Activated gamma-delta T cell treated with Interleukin-2 at 50 U/mL for 16 hours (primary cell): ENCODE results near the gene HDAC7.

Experiments
- DNase-seq: peaks from one replicate; pipeline ENCODE4 v3.0.0-alpha.2; 2020

Gene HDAC7

GRCh38 chr12:47791351-47791746, 28.4 kb downstream of the HDAC7 start:
- no peak for DNase-seq

DNA sequence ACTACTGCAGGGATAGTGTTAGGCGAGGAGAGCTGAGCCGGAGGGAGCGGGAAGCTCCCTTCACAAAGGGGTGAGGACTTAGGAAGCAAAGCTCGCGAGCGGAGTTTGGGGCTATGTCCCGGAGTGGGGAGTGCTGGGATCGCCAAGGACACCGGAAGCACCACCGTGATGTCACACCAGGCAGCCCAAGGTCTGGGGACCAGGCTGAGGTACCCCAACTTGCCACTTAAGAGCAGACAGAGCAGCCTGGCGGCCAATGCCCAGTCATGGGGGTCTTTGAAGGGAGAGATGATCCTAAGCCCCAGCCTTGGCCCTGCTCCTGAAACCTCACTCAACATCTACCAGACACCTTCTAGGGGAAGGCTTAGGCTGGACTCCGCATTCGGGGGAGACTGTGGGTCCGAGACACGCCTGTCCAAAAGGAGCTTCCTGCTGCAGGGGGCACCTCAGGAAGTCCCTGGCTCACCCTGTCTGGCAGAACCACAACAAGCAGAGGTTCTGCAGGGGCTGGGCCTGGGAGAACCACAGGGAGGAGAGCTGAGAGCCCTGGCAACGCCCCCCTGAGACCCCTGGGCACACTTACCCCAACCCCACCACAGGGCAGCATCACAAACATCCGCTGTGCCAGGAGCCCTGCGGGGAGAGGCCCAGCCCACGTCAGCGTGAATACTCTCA, 28.9 kb downstream of the HDAC7 start:
- no peak for DNase-seq

DNA sequence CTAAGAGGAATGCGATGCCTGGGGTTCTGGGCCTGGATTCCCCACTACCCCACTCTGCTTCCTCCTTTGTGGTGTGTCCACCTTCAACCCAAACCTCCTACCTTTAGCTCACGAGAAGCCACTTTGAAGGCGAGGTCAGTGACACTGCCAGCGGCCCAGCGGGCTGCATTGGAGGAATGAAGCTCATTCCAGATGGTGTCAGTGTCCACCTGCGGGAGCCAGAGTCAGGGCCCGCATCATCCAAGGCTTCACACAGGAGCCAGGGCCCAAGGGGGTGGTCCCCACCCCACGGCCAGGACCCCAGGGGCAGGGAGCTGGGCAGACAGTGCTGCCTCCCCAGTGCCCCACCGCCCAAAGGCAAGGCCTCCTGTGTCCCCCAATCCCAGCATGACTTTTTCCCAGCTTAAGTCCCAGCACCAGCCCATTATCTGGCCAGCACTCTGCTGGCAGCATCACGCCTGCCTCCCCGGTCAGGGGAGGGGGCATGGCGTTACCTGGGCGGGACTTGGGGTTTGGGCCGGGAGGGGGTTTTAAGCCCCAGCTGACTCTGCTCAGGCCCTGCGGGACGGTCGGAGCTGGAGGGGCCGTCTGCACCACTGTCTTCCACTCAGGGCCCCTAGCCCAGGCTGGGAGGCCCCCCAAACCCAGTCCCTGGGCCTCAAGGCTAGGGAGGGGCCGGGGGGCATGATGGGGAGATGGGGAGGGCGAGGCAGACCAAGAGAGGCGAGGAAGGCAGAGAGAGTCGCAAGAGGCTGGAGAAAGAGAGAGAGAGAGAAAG, 29.8 kb downstream of the HDAC7 start:
- no peak for DNase-seq

GRCh38 chr12:47789141-47789540, 30.6 kb downstream of the HDAC7 start:
- no peak for DNase-seq

DNA sequence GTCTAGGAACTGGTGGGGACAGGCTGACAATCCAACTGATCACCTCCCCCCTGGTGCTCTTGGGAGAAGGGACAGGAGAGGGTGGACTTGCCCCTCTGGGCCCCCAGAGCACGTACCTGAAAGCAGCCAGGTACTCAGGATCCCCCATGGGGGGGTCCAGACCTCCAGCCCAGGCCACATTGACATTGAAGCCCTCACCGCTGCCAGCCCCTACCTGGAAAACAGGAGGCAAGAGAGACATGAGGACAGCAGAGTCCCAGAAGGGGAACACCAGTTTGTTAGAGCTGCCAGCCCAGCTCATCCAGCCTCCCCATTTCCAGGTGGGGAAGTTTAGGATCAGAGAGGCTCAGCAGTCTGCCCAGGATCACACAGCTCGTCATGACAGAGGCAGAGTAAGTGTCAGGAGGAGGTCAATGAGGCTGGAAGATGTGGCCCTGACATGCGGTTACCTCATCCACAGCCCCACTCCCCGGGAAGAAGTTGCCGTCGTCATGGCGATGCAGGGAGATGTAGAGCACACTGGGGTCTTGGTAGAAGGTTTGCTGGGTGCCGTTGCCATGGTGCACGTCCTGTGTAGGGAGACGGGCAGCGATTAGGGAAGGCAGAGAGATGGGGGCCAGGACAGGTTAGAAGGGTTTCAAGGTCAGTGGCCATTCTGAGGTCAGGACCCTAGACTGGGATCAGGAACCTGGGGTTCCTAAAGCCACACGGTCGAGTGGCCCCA, 31.9 kb downstream of the HDAC7 start:
- no peak for DNase-seq

DNA sequence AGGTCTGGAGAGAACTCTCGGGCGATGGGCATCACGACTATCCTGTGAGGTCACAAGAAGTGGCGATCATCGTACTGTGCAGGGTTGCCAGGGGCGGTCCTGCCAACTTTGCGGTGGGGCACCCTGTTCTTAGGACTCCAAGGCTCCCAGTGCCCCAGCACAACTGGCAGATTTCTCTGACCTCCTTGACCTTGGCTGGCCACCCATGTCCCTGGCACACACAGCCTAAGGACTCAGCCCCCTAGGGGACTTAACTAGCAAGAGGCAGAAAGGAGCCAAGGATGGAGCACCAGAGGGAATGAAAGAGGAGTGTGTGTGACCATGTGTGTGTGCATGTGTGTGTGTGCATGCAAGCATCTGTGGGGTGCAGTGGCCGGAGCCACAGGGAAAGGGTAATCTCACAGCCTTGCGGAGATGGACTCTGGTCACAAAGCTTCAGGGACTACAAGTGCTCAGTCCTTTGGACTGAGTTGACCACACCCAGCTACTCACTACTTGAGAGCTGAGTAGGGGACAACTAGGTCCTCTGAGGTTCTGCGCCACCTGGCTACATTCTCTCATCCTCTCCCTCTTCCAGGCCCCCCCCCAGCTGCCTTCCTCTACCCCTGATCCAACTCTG, 32.9 kb downstream of the HDAC7 start:
- no peak for DNase-seq

- no peak for DNase-seq
Measured at GRCh38 chr12:47785887-47786661, 33.6 kb downstream of the HDAC7 start.

- DNase-seq: no peak
Measured at GRCh38 chr12:47785036-47785886, 34.4 kb downstream of the HDAC7 start.

DNA sequence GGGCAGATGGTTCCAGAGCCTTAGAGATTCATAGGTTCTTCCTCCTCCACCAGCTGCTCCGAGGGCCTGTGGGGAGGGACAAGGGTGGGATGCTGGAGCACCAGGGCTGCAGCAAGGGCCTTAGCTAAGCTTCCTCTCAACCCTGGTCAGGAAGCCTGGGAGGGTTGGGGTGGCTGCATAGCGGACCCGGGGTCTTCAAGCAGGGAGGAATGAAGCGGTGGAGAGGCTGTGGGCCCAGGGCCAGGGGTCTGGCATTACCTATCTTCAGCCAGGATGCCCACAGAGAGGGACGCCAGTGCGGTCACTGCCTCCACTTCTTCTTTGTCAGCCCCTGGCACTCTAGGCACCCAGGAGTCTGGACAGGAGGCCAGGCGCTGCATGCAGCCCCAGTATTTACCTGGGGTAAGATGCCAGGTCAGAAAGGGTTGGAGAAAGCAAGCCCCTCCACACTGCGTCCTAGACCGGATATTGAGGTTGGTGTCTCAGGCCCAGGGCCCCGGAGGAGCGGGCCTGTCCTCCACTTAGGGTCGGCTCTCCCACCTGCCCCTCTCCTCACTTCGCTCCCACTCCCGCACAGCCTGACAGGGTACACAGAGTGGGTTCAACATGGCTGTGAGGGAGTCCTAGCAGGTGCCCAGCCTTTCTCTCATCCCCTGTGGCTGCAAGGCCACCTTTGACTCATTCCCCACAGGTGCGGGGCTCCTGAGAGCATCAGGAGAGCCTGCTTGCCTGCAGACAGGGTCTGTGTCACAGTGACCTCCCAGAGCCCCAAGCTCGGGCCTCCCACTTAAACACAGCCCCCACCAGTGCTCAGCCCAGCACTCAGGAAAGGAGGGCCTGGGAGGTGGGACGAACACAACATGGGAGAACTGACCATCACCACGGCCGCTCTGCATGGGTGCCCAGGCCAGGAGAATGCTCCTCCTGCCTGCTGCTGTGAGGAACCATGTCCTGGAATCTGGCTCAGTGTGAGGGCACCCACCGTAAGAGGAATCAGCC, 35.6 kb downstream of the HDAC7 start:
- DNase-seq: no peak

DNA sequence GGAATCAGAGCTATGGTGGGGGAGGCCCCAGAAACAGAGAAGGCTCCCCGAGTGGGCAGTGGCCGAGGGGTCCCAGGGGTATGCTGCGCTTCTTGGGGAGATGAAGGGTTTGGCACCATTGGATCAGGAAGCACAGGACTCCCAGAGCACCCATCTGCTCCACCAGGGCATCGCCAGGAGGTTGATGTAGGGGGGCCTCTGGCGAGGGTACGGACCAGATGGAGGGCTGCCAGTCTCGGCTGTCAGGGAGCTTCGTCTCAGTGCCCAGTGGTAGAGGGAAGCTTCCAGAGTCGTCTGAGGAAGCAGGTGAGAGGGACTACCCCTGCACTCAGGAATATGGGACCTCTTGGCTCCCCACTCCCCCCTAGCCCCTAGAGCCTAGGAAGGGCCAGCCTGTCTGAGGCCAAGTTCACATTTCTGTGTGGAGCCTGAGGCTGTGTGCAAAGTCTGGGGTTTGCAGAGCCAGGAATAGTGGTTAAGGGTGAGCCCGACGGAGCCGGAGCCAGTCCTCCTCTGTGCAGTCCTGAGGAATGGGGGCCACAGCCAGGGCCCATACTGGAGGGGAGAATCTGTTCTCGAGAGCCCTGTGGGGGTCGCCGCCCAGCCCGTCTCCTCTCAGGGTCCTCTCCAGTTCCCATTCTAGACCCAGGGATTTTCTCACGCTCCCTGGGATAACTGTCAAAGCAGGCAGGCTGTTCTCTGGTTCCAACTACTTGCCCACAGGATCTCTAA, 36.5 kb downstream of the HDAC7 start:
- DNase-seq: no peak

DNA sequence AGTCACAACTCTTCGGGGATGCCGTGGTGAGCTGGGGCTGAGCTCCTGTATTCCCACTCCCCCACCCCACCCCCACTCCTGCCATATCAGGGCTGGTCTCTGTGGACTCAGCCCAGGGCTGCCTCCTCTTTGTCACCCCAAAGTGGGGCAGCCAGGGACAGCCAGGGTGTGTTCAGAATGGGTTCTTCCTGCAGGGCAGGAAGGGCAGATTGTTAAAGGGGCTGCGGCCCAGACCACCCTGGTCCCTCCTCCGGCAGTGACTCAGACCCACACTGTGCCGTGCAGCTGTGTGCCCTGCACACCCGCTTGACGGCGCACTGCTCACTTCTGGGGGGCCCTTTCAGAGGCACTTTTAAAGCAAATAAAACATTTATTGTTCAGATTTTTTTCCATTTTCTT, 37.3 kb downstream of the HDAC7 start:
- DNase-seq: no peak

- no peak for DNase-seq
Measured at GRCh38 chr12:47781479-47782371, 38.0 kb downstream of the HDAC7 start.

DNA sequence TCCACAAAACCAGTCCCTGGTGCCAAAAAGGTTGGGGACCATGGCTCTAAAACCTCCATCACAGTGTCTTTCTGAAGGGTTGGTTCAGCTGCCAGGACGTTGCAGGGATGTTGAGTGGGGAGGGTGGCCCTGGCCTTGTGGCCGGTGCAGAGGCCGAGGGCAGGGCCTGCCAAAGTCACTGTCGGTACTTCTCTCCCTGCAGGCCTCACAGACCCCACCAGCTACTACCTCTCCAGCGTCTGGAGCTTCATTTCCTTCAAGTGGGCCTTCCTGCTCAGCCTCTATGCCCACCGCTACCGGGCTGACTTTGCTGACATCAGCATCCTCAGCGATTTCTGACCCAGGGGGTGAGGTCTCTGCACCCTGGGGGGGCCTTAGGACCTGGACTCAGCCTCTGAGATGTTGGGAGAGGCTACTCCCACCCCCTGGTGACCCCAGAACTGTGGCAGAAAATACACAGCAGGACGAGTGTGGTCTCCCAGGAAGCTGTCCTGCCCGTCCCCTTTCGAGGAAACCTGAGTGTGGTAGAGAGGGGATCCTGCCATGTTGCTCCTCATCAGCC, 39.7 kb downstream of the HDAC7 start:
- DNase-seq: no peak

DNA sequence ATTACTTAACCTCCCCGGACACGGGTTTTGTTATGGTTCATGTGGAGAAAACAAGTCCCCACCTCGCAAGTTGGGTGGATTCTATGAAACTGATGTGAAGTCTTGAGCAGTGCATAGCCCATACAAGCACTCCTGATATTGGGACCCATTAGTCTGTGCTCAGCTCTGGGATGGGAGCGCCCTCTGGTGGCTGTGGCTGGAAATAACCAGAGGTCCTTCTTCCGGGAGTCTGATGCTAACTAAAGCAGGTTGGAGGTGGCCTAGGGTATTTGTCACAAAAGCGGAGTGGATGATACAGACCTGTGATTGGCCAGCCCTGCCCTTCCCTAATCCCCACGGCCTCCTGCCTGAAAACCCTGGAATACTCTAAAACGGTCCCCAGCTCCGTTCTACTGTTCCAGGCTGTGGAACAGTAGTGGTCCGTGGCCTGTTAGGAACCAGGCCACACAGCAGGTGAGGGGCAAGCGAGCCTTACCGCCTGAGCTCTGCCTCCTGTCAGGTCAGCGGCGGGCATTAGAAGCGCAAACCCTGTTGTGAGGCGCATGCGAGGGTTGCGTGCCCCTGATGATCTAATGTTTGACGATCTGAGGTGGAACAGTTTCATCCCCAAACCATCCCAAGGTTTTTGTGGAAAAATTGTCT, 40.3 kb downstream of the HDAC7 start:
- DNase-seq: peak; percentile 95

DNA sequence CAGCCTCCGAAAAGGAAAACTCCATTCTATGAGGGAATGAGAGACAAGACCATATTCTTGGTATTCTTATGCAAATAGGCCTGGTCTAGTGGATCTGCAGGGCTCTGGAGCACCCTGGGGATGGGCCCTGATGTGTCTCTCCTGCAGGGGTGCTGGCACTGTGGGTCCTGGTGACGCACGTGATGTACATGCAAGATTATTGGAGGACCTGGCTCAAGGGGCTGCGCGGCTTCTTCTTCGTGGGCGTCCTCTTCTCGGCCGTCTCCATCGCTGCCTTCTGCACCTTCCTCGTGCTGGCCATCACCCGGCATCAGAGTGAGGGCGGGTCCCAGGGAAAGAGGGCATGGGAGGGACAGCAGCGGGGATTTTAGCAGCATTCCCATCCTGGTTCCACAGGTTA, 40.8 kb downstream of the HDAC7 start:
- no peak for DNase-seq

DNA sequence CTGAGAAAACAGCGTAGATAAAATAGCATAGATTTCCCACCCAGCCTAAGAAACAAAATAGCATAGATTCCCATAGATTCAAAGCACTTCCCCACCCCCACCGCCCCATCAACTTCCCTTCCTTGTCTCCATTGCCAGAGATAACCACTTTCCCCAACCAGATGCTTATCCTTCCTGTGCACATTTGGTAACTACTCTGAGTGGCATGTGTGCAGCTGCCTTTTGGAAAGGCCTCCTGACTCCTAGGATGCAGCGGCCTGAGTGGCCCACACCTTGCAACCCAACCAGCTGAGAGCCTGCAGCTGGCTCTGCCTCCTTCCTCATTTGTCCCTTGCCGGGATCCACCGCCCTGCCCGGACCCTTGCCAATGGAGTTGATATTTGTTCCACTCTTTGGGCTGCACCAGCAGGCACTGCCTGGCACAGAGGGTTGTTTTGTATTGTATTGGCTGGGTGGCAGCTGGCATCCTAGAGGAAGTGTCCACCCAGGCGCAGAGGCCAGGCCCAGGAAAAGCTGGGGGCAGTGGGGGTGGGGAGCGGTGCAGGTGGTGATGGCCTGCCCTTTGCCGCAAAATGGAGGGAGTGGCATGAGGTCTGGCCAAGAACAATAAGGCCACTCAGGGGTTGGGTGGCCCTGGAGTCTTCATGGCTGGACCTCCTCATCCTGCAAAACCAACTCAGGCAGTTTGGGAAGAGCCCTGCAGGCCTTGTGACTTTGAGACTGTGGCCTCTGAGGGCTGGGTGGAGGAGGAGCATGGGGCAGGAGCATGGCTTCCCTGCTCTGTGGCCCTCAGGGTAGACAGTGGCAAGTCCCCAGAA, 41.8 kb downstream of the HDAC7 start:
- DNase-seq: no peak

- no peak for DNase-seq
Measured at GRCh38 chr12:47777151-47777550, 42.6 kb downstream of the HDAC7 start.
